ENCODE measurements around the gene UTF1. TPM values are rescaled to one million over a fixed set of nuclear protein-coding genes. Genes with fewer than 3 reads are reported as not detected.

The UTF1 gene
- polyA plus RNA-seq, 3 donors = 0.14 to 0.48 (median 0.24) TPM

DNA sequence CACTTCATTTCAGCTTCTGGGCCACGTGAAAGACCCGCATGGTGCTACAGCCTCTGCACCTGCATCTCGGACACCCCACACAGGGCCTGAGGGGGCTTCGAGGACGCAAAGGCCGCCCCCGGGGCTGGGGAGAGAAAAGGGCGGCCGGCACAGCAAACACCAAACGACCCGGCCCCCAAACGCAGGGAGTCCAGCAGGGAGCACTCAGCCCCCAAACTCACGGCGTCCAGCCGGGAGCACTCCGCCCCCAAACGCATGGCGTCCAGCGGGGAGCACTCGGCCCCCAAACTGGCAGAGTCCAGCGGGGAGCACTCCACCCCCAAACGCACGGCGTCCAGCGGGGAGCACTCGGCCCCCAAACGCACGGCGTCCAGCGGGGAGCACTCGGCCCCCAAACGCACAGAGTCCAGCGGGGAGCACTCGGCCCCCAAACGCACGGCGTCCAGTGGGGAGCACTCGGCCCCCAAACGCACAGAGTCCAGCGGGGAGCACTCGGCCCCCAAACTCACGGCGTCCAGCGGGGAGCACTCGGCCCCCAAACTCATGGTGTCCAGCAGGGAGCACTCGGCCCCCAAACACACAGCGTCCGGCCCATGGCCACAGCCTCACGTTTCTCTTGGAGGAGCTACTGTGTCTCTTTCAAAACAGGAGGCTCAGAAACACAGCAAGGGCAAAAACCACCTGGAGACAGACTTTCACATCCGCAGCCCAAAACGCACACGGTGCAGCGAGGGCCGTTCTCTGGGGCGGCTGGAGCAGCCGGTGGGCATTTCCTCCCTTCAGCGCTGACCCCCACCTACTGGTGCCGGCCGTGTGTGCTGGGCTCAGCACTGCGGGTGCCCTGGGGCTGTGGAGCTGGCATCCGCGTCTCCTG is 27.0 kb upstream of the UTF1 start:
- no peak overlapping the region for H3K9ac ChIP-seq (ENCODE audit: insufficient read depth, low read length, poor library complexity, severe bottlenecking)
- TF ChIP-seq, protein P1, sequence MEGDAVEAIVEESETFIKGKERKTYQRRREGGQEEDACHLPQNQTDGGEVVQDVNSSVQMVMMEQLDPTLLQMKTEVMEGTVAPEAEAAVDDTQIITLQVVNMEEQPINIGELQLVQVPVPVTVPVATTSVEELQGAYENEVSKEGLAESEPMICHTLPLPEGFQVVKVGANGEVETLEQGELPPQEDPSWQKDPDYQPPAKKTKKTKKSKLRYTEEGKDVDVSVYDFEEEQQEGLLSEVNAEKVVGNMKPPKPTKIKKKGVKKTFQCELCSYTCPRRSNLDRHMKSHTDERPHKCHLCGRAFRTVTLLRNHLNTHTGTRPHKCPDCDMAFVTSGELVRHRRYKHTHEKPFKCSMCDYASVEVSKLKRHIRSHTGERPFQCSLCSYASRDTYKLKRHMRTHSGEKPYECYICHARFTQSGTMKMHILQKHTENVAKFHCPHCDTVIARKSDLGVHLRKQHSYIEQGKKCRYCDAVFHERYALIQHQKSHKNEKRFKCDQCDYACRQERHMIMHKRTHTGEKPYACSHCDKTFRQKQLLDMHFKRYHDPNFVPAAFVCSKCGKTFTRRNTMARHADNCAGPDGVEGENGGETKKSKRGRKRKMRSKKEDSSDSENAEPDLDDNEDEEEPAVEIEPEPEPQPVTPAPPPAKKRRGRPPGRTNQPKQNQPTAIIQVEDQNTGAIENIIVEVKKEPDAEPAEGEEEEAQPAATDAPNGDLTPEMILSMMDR (IDR thresholded peaks at IDR 0.05) = no peak
- intact Hi-C loops (cut with micrococcal nuclease) = no loop called here
- H3K9me3 ChIP-seq (replicated peaks in 1 of 2; ENCODE audit: control insufficient read depth in 1 of 2, insufficient read depth in 1 of 2, low read length in 2 of 2) = no peaks in the 10 kb centered on the region
- H3K4me2 ChIP-seq (replicated peaks; ENCODE audit: extremely low read depth, low read length, poor library complexity, severe bottlenecking) = no peak overlapping the region
- H2AFZ ChIP-seq (ENCODE audit: insufficient read depth, low read depth, low read length, poor library complexity, severe bottlenecking) = no peak overlapping the region
- H3K79me2 ChIP-seq (ENCODE audit: insufficient read depth, low read length) = no peaks in the 10 kb centered on the region
- Mint-ChIP-seq H3K9me3 (no peaks in the 10 kb centered on the region), H3K4me3 (no peak overlapping the region), H3K4me1 (no peaks in the 10 kb centered on the region), H3K27ac (no peak overlapping the region), H3K36me3 (no peaks in the 10 kb centered on the region), H3K27me3 (ENCODE audit: low read depth in 3 of 3) (peaks cover 0 to 3% (median 2%) of the 10 kb centered on the region in 3 donors)
- no peaks in the 10 kb centered on the region for H3K27me3 ChIP-seq (ENCODE audit: control insufficient read depth in 2 of 2, insufficient read depth in 2 of 2, low read length in 2 of 2)
- no peaks in the 10 kb centered on the region for H3K4me1 ChIP-seq (ENCODE audit: control insufficient read depth in 1 of 2, insufficient read depth in 2 of 2, low read length in 2 of 2)
- H3K4me3 ChIP-seq (replicated peaks in 1 of 3; ENCODE audit: low read depth in 2 of 3, low read length in 3 of 3) = no peak overlapping the region
- no peak for DNase-seq
- no peaks in the 10 kb centered on the region for H3K36me3 ChIP-seq (replicated peaks in 1 of 2; ENCODE audit: control insufficient read depth in 1 of 2, insufficient read depth in 2 of 2, low read length in 2 of 2)
- H4K20me1 ChIP-seq (ENCODE audit: insufficient read depth, low read length) = no peaks in the 10 kb centered on the region
- no peak overlapping the region for H3K27ac ChIP-seq (ENCODE audit: low read depth in 1 of 2, low read length in 2 of 2)
- 85% methylated on average over 48 of the region's 62 CpGs for WGBS (ENCODE audit: insufficient coverage)

DNA sequence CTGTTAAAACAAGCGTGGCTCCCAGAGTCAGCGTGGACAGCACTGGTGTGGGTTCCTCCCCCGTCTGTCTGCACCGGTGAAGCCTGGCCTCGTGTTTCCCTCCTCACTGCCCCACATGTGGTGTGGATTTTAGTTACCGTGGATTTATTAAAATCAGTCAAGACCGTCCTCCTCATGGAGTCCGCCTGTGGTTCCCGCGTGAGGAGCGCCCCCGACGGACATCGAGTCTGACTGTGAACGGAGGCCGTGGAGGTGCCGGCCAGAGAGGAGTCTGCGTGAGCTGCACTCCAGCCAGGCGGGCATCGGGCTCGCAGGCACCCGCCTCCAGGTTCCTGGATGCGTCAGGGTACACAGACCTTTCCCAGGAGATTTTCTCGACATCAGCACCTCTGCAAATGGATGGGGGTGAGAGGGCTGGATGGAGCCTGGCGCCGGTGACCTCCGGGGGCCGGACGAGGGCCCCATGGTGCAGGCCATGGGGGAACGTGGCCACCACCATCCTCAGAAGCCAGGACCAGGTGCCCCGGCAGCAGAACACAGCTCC is 26.3 kb upstream of the UTF1 start:
- Mint-ChIP-seq H3K27ac (no peak overlapping the region), H3K27me3 (ENCODE audit: low read depth in 3 of 3) (peaks cover 0 to 3% (median 2%) of the 10 kb centered on the region in 3 donors), H3K4me1 (no peaks in the 10 kb centered on the region), H3K9me3 (no peaks in the 10 kb centered on the region), H3K36me3 (no peaks in the 10 kb centered on the region), H3K4me3 (no peak overlapping the region)
- intact Hi-C loops (cut with micrococcal nuclease) = no loop called here
- no peaks in the 10 kb centered on the region for H3K4me1 ChIP-seq (ENCODE audit: control insufficient read depth in 1 of 2, insufficient read depth in 2 of 2, low read length in 2 of 2)
- no peaks in the 10 kb centered on the region for H3K36me3 ChIP-seq (replicated peaks in 1 of 2; ENCODE audit: control insufficient read depth in 1 of 2, insufficient read depth in 2 of 2, low read length in 2 of 2)
- no peak for DNase-seq
- WGBS (ENCODE audit: insufficient coverage) = 93% methylated on average over 24 of the region's 31 CpGs
- H3K4me3 ChIP-seq (replicated peaks in 1 of 3; ENCODE audit: low read depth in 2 of 3, low read length in 3 of 3) = no peak overlapping the region
- H3K9me3 ChIP-seq (replicated peaks in 1 of 2; ENCODE audit: control insufficient read depth in 1 of 2, insufficient read depth in 1 of 2, low read length in 2 of 2) = no peaks in the 10 kb centered on the region
- H3K27ac ChIP-seq (ENCODE audit: low read depth in 1 of 2, low read length in 2 of 2) = no peak overlapping the region
- no peak overlapping the region for H3K4me2 ChIP-seq (replicated peaks; ENCODE audit: extremely low read depth, low read length, poor library complexity, severe bottlenecking)
- H3K27me3 ChIP-seq (ENCODE audit: control insufficient read depth in 2 of 2, insufficient read depth in 2 of 2, low read length in 2 of 2) = no peaks in the 10 kb centered on the region
- no peaks in the 10 kb centered on the region for H3K79me2 ChIP-seq (ENCODE audit: insufficient read depth, low read length)
- H2AFZ ChIP-seq (ENCODE audit: insufficient read depth, low read depth, low read length, poor library complexity, severe bottlenecking) = no peak overlapping the region
- H4K20me1 ChIP-seq (ENCODE audit: insufficient read depth, low read length) = no peaks in the 10 kb centered on the region
- TF ChIP-seq, protein P1 (IDR thresholded peaks at IDR 0.05) = no peak
- no peak overlapping the region for H3K9ac ChIP-seq (ENCODE audit: insufficient read depth, low read length, poor library complexity, severe bottlenecking)

Data from CD14-positive monocyte (primary cell).